ENCODE measurements around the gene CHAD. TPM values are rescaled to one million over a fixed set of nuclear protein-coding genes. Genes with fewer than 3 reads are reported as not detected.
"Not testable (repeated sequence)": the region's sequence is repeated elsewhere in the genome, so short reads cannot be mapped to it uniquely, and the experiment has no call there.

The CHAD gene
- total RNA-seq, 1 donor from 2014 or later = 0.30 TPM

GRCh38 chr17:50476545-50477315, 8.1 kb upstream of the CHAD start:
- no peak for DNase-seq (ENCODE audit: low spot score)
- intact Hi-C loops (cut with DNase I) = no loop called here

- intact Hi-C loops (cut with DNase I); DNase-seq (ENCODE audit: low spot score): not testable (repeated sequence)
Measured at GRCh38 chr17:50475775-50476544, 7.3 kb upstream of the CHAD start.

GRCh38 chr17:50475362-50475761, 6.7 kb upstream of the CHAD start:
- intact Hi-C loops (cut with DNase I) = no loop called here
- DNase-seq (ENCODE audit: low spot score) = no peak

GRCh38 chr17:50474523-50474922, 5.8 kb upstream of the CHAD start:
- no peak for DNase-seq (ENCODE audit: low spot score)
- intact Hi-C loops (cut with DNase I) = no loop called here

GRCh38 chr17:50473901-50474300, 5.2 kb upstream of the CHAD start:
- DNase-seq (ENCODE audit: low spot score) = no peak
- intact Hi-C loops (cut with DNase I) = no loop called here

- intact Hi-C loops (cut with DNase I) = not testable (repeated sequence)
Measured at GRCh38 chr17:50472761-50473161, 4.1 kb upstream of the CHAD start.

GRCh38 chr17:50472286-50472685, 3.6 kb upstream of the CHAD start:
- intact Hi-C loops (cut with DNase I) = no loop called here
- DNase-seq (ENCODE audit: low spot score) = no peak

More at GRCh38 chr17:50472761-50473161, 4.1 kb upstream of the CHAD start:
- DNase-seq (ENCODE audit: low spot score) = not testable (repeated sequence)

- no peak for DNase-seq (ENCODE audit: low spot score)
- intact Hi-C loops (cut with DNase I) = no loop called here
Measured at GRCh38 chr17:50471009-50471905, 2.6 kb upstream of the CHAD start.

GRCh38 chr17:50470426-50470825, 1.7 kb upstream of the CHAD start:
- no peak for DNase-seq (ENCODE audit: low spot score)
- intact Hi-C loops (cut with DNase I) = no loop called here

- intact Hi-C loops (cut with DNase I) = no loop called here
- DNase-seq (ENCODE audit: low spot score) = no peak
Measured at GRCh38 chr17:50469671-50470305, 1.1 kb upstream of the CHAD start.

GRCh38 chr17:50469208-50469605, 527 bp upstream of the CHAD start:
- intact Hi-C loops (cut with DNase I) = no loop called here
- no peak for DNase-seq (ENCODE audit: low spot score)

GRCh38 chr17:50467855-50468303, 801 bp downstream of the CHAD start:
- no peak for DNase-seq (ENCODE audit: low spot score)
- intact Hi-C loops (cut with DNase I) = no loop called here

GRCh38 chr17:50467114-50467854, 1.4 kb downstream of the CHAD start:
- no peak for DNase-seq (ENCODE audit: low spot score)
- intact Hi-C loops (cut with DNase I) = no loop called here

GRCh38 chr17:50466371-50467113, 2.1 kb downstream of the CHAD start:
- DNase-seq (ENCODE audit: low spot score) = no peak

GRCh38 chr17:50465635-50466034, 3.0 kb downstream of the CHAD start:
- intact Hi-C loops (cut with DNase I) = no loop called here
- DNase-seq (ENCODE audit: low spot score) = no peak

More at GRCh38 chr17:50466371-50467113, 2.1 kb downstream of the CHAD start:
- intact Hi-C loops (cut with DNase I) = no loop called here

GRCh38 chr17:50465171-50465570, 3.5 kb downstream of the CHAD start:
- DNase-seq (ENCODE audit: low spot score) = no peak
- intact Hi-C loops (cut with DNase I) = no loop called here

GRCh38 chr17:50464736-50465135, 3.9 kb downstream of the CHAD start:
- no peak for DNase-seq (ENCODE audit: low spot score)
- intact Hi-C loops (cut with DNase I) = no loop called here

- intact Hi-C loops (cut with DNase I) = no loop called here
- no peak for DNase-seq (ENCODE audit: low spot score)
Measured at GRCh38 chr17:50464121-50464520, 4.6 kb downstream of the CHAD start.
